ACHN (cell line): ENCODE measurements around the gene TFPI.
"Not testable (repeated sequence)": the region's sequence is repeated elsewhere in the genome, so short reads cannot be mapped to it uniquely, and the experiment has no call there.

Source experiments
- DNase-seq: peaks from one replicate; pipeline ENCODE4 v3.0.0-alpha.2; 2015
- in situ Hi-C: cut with HindIII; loops from 2 replicates; pipeline ENCODE4 v1.10.0; 2017; ENCODE audit warnings: low sequenced_read_pairs, low pct_ligation_motif_present, low pct_unique_long_range_greater_than_20kb

The TFPI gene

DNA sequence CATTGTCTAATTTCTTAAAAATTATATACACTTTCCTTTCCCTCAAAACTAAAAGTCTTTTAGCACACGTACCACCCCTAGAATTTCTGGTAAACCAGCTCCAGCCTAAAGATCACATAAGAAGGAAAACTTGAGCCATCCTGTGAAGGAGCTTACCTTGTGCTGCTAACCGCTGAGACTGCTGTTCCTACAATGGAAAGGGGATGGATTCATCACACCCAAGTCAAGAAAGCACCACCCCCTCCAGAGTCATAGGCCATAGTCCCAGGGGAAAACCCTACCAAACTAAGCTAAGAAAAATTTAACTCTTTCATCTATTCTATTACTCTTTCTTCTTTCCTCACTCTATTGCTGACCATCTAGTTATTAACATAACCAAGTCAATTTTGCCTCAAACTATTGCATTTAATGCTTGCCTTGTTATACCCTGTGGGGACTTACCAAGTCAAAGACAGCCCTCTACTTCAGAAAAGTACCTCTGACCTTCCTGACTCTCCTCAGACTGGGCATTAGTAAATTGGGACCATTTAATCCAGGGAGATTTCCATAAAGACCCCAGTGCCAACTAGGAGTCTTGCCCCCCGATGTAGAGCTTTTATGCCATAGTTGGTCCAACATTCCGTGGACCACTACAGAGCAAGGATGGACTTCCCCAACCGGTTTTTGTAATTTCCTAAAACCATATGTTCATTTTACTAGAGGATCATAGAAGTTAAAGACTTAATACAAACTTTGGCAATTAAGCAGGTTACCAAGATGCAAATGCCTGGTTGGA is 40.6 kb downstream of the TFPI start:
- in situ Hi-C loops, DNase-seq: not testable (repeated sequence)

- in situ Hi-C loops: no loop called here
- DNase-seq: no peak
Observed at GRCh38 chr2:187511356-187512315, 42.6 kb downstream of the TFPI start.

DNA sequence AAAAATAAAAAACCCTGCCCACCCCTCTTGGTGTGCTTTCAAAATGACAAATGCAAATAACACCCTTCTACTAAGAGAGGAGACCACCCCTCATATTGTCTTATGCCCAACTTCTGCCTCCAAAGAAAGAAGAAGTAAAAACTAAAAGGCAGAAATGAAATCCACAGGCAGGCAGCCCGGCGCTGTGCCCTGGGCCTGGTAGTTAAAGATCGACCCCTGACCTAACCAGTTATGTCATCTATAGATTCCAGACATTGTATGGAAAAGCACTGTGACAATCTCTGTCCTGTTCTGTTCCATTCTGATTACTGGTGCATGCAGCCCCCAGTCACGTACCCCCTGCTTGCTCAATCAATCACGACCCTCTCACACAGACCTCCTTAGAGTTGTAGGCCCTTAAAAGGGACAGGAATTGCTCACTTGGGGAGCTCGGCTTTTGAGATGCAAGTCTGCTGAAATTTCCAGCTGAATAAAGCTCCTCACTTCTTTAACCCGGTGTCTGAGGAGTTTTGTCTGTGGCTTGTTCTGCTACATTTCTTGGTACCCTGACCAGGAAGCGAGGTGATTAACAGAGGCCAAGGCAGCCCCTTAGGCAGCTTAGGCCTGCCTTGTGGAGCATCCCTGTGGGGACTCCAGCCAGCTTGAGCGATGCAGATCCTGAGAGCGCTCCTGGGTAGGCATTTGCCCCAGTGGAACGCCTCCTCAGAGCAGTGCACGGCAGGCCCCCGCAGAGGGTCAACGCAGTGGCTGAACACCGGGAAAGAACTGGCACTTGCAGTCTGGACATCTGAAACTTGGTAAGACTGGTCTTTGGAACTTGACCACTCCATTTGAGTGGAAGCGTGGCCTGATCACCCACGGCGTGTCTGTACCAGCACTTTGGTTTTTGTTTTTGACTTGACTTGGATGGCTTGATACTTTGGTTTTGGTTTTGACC is 43.5 kb downstream of the TFPI start:
- in situ Hi-C loops, DNase-seq: not testable (repeated sequence)

DNA sequence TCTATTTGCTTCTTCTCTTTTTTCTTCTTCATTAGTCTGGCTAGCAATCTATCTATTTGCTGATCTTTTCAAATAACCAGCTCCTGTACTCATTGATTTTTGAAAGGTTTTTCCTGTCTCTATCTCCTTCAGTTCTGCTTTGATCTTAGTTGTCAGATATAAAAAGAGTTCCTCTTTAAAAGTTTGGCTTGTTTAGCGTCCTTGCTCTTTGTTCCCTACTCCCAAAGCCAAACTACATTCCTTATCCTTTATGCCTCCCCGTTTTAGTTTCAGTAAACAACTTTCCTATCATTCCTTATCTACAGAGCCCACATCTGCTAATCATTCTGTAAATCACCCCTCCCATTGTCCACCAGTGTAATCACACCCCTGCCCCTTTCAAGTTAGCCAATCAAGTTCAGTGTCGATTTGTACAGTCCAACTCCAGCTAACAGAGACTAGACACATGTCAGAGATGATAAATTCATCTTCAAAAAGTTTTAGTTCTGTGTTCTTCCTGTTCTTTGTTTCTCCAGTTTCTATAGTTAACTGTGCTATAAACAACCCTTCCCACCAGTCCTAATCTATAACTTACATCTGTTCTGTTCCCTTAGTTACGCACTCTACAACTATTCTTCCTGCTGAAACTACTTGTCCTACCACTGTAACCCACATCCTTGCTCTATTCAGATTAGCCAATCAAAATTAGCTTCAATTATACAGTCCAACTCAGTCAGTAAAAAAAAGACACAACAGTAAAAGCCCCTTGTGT is 44.4 kb downstream of the TFPI start:
- no peak for DNase-seq

DNA sequence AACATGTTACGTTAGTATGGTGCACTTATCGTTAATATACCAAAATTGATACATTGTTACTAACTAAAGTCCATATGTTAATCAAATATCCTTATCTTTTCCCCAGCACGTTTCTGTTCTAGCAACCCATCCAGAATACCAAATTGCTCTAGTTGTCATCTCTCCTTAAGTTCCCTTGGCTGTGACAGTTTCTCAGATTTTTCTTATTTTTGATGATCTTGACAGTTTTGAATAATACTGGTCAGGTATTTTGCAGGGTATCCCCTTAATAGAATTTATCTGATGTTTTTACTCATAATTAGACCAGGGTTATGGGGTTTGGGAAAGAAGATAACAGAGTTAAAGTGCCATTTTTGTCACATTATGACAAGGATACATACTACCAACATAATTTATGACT is 47.8 kb downstream of the TFPI start:
- no peak for DNase-seq
- in situ Hi-C loops: no loop called here

More for the DNA sequence above, 44.4 kb downstream of the TFPI start:
- in situ Hi-C loops: no loop called here

DNA sequence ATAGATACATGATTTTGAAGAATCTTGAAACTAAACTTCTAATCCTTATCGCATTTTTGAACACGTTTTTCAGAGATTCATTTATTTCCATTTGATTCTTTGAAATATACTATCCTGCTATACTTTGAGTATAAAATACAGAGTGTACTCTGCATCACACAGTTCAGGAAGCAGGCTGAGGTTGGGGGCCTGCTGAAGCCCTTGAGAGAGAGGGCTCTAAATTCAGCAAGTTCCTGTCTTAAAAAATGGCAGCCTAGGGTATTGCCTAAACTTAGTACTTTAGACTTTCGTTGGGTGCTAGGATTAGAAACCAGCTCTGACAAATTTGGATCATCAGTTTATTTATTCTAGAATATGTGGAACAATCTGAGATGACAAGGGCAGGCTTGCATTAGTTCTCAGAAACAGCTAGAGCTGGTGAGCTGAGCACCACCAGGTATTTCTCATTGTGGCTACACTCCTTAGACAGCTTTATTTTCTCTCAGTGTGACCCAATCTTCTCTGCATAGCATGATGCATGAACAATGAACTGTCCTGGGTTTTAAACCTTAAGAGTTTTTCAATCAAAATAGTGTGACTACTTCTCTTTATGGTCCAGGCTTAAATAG is 49.1 kb downstream of the TFPI start:
- no peak for DNase-seq
- in situ Hi-C loops: no loop called here

- in situ Hi-C loops: no loop called here
- no peak for DNase-seq
Observed at GRCh38 chr2:187504312-187504921, 49.8 kb downstream of the TFPI start.

DNA sequence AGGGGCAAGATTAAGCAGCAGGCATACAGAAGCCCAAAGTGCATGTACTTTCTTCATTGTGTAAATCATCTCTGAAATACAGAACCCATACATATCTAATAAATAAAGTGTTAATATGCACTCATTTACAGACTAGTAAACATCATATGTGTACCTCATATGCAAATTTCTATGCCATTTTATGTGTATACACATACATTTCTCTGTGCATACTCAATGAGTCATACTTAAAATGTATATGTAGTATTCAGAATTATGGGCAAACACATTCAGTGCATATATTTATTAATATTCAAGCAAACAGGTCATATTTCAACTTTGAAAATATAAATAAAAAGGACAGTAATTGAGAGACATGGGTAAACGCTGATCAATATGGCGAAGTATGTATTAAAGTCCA is 50.5 kb downstream of the TFPI start:
- in situ Hi-C loops: no loop called here
- no peak for DNase-seq

DNA sequence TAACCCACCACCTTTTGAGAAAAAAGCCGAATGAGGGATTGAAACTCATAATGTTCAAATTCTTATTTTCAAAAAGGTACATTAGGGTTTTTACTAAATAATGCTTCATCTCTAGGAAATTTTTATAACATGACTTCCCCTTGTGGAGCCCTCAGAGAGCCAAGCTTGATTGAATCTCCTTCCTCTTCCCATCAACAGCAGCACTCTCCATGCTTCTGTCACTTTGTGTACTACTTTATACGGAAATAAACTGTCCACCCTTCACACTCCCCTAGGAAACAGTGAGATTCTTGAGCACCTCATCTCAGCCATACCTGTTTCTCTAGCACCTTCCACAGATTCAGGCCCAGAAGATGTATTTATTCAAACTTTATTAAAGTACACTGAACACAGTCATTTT is 51.8 kb downstream of the TFPI start:
- no peak for DNase-seq
- in situ Hi-C loops: no loop called here

DNA sequence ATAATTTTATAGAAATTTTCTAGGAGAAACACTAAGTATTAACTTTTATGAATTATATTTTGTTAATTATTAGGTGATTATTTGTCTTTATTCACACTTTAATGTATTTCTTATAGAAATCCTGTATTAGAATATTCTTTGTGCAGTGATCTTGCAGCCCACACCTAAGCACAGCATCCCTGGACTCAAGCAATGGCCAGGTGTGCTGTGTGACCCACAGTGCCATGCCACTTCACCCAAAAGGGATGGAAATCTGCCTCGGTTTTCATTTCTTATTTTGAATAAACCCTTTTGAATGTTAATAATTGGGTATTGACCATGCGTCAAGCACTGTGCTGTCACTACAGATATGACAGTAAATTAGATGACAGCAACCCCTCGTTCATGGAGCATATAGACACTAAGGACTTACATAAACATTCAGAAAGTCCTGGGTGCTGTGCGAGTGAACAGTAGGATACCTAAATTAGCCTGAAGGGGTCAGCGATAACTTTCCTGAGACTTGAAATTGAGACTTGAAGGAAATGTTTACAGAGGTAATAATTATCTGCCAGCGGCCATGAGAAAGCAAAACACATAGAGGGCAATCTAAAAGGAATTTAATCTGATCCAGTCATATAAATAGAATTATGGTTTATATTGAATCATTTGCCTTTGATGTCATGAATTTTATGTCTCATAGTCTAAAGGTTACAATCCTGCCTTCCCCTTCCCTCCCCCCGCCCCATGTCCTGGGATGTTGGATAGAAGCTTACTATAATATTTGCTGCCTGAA is 53.5 kb downstream of the TFPI start:
- in situ Hi-C loops: no loop called here
- DNase-seq: peak; percentile 72

DNA sequence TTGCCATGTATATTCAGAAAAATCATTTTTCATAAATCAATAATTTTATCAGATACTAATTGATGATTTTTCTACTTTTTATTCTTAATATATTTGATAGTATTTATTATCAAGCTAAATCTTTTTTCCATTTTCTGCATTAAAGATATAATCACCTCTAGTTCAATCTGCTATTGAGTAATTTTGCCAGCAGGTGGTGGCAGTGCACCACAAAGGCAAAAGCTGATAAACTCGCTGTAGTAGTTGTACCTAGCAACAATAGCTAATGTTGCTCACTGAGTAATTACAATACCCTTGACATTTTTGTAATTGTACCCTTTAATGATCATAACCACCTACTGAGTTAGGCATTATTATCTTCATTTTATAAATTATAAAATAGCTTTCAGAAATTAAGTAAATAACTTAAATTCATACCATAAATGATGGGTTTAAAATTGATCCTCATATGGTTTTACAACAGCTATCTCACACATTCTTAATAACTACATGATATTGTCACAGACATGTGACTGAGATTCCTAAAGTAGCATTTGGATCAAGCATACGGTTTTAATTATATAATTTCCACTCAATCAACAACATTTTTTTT is 54.2 kb downstream of the TFPI start:
- in situ Hi-C loops: no loop called here
- DNase-seq: peak; percentile 80

DNA sequence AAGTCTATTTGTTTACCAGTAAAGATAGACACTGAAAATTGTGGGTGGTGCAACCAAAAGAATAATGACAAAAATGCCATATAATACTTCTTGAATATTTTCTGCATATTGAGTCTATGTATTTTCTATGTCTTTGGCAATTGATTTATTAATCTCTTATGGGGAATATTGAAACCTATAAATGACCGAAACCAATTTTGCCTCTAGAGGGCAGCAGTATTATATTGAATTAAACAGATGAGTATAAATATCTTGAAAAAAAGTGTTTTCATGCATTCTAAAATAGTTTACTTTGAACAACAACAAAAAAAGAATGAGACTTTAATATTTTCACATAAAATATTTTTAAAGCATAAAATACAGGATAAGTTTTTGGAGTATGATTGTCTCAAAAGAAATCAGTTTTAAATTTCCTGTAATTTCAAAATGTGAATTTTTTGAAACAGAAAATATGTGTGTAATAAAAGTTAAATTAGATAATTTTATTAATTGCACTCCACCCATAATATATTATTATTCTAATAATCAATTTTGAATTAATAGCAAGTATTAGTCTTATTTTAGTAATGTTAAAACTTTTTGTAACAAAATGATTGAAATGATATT is 56.3 kb downstream of the TFPI start:
- DNase-seq: peak; percentile 53
- in situ Hi-C loops: no loop called here

DNA sequence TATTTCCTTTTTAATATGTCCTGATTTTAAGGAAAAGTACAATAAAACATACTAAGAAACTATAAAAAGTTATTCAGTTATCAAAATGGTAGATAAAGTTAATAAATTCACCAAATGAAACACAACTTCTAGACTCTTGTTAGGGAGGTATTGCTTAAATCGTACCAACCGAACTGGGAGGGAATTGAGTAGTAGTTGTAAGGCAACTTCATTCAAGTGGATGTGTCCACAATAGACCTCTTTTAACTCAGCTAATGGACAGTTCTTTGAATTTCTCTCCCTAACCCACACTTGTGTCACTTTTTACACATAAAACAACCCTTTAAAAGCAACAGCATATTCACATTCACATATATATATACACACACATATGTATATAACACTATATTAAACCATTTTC is 57.1 kb downstream of the TFPI start:
- no peak for DNase-seq
- in situ Hi-C loops: no loop called here

GRCh38 chr2:187495324-187495723 is 58.9 kb downstream of the TFPI start:
- DNase-seq: no peak
- in situ Hi-C loops: no loop called here

GRCh38 chr2:187493877-187494568 is 60.2 kb downstream of the TFPI start:
- in situ Hi-C loops: no loop called here
- DNase-seq: no peak
